Glutamatergic neuron (in vitro differentiated cells): ENCODE measurements around the gene ELANE. TPM values are rescaled to one million over a fixed set of nuclear protein-coding genes. Genes with fewer than 3 reads are reported as not detected.

Experiments
- DNase-seq: peaks from one replicate; pipeline ENCODE4 v3.0.0; 2022
- H3K27ac Mint-ChIP-seq: one replicate; pipeline ENCODE4 v1.8.0; 2020; ENCODE audit warnings: mild to moderate bottlenecking, mixed read lengths, inconsistent platforms; ENCODE audit not compliant: unreplicated experiment
- H3K27me3 Mint-ChIP-seq: one replicate; pipeline ENCODE4 v1.8.0; 2020; ENCODE audit warnings: mild to moderate bottlenecking, moderate library complexity, mixed read lengths, inconsistent platforms; ENCODE audit not compliant: unreplicated experiment
- H3K36me3 Mint-ChIP-seq: one replicate; pipeline ENCODE4 v1.8.0; 2020; ENCODE audit warnings: mild to moderate bottlenecking, mixed read lengths, inconsistent platforms; ENCODE audit not compliant: unreplicated experiment
- H3K4me1 Mint-ChIP-seq: one replicate; pipeline ENCODE4 v1.8.0; 2020; ENCODE audit warnings: mild to moderate bottlenecking, low read depth, mixed read lengths, inconsistent platforms; ENCODE audit not compliant: unreplicated experiment
- H3K4me3 Mint-ChIP-seq: one replicate; pipeline ENCODE4 v1.8.0; 2020; ENCODE audit warnings: mild to moderate bottlenecking, mixed read lengths, inconsistent platforms; ENCODE audit not compliant: unreplicated experiment
- H3K9me3 Mint-ChIP-seq: one replicate; pipeline ENCODE4 v1.8.0; 2020; ENCODE audit warnings: mild to moderate bottlenecking, moderate library complexity, mixed read lengths, inconsistent platforms; ENCODE audit not compliant: unreplicated experiment
- total RNA-seq: library from RNA; stranded (reverse); fragmentation: NEBNext Ultra II Directional; extraction: Animal tissue kit (Norgen Biotek cat#: 25700); gene quantifications from one replicate; pipeline ENCODE4 v1.2.1, GENCODE V29; 2021; ENCODE audit not compliant: unreplicated experiment
- TF ChIP-seq, protein P1 (sequence below): fragments of 200-600 bp; sonication (generic); IDR thresholded peaks from one replicate; pipeline ENCODE4 v1.5.0; 2021; ENCODE audit not compliant: partially characterized antibody, unreplicated experiment

The ELANE gene
- total RNA-seq, 1 donor from 2014 or later: not detected

DNA sequence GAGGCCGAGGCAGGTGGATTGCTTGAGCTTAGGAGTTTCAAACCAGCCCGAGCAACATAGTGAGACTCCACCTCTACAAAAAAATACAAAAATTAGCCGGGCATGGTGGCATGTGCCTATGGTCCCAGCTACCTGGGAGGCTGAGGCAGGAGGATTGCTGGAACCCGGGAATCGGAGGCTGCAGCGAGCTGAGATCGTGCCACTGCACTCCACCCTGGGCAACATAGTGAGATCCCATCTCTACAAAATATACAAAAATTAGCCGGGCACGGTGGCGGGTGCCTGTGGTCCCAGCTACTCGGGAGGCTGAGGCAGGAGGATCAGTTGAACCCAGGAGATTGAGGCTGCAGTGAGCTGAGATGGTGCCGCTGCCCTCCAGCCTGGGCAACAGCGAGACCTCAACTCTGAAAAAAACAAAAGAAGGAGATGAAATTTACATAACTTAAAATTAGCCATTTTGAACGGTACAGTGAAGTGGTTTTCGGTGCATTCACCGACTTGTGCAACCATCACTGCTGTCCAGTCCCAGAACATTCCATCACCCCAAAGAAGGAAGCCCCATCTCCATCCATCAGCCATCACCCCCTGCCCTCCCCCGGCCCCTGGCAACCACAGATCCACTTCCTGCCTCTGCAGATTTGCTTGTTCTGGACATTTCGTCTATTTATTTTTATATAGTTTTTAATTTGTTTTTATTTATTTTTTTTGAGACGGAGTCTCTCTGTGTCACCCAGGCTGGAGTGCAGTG lies 26.0 kb upstream of the ELANE start:
- Mint-ChIP-seq H3K9me3 (peaks cover 7% of the 10 kb centered on the region), H3K27ac (no peak overlapping the region), H3K27me3 (peaks cover 4% of the 10 kb centered on the region), H3K36me3 (no peaks in the 10 kb centered on the region), H3K4me3 (no peak overlapping the region), H3K4me1 (peaks cover 3% of the 10 kb centered on the region)
- TF ChIP-seq, protein P1, sequence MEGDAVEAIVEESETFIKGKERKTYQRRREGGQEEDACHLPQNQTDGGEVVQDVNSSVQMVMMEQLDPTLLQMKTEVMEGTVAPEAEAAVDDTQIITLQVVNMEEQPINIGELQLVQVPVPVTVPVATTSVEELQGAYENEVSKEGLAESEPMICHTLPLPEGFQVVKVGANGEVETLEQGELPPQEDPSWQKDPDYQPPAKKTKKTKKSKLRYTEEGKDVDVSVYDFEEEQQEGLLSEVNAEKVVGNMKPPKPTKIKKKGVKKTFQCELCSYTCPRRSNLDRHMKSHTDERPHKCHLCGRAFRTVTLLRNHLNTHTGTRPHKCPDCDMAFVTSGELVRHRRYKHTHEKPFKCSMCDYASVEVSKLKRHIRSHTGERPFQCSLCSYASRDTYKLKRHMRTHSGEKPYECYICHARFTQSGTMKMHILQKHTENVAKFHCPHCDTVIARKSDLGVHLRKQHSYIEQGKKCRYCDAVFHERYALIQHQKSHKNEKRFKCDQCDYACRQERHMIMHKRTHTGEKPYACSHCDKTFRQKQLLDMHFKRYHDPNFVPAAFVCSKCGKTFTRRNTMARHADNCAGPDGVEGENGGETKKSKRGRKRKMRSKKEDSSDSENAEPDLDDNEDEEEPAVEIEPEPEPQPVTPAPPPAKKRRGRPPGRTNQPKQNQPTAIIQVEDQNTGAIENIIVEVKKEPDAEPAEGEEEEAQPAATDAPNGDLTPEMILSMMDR: no peak
- DNase-seq: no peak

DNA sequence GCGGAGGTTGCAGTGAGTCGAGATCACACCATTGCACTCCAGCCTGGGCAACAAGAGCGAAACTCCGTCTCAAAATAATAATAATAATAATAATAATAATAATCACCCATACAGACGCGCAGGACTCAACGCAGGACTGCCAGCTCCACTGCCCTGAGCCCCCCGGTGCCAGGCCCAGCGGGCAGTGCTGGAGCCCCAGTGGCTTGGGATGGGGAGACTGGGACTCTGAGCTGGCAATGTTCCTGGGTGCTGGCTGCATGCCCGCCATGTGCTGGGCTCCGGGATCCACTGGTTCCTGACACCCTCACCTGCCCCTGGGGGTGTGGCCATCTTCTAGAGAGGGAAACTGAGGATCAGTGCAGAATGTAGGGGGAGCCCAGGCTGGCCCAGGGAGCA lies 24.8 kb upstream of the ELANE start:
- Mint-ChIP-seq H3K36me3 (no peaks in the 10 kb centered on the region), H3K4me1 (peaks cover 3% of the 10 kb centered on the region), H3K4me3 (no peak overlapping the region), H3K27me3 (peaks cover 4% of the 10 kb centered on the region), H3K9me3 (peaks cover 7% of the 10 kb centered on the region), H3K27ac (no peak overlapping the region)
- DNase-seq: no peak
- TF ChIP-seq, protein P1: no peak

DNA sequence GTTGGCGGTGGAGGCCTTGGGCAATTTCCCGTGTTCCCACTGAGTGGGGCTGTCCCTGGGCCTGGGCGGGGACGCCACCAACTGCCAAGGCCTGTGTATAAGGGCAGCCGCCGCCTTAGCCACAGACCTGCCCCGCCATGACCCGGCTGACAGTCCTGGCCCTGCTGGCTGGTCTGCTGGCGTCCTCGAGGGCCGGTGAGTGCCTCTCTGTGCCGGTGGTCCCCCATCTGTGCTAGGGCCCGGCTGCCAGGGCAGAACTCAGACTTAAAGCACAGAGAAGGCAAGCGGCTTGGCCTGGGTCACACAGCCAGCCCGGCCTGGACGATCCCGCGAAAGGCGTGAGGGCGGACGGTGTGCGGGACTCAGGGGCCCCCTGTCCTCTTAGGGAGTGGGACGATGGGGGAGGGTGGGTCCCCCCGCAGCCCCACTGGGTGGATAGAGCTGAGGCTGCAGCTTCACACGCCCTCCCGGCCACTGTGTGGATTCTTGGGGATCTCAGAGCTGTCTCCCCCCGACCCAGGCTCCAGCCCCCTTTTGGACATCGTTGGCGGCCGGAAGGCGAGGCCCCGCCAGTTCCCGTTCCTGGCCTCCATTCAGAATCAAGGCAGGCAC lies 24.3 kb upstream of the ELANE start, which contains the start of gene AZU1:
AZU1 (plus strand) TSS at position 128 of the 612 bp plus-strand sequence; CDS start at position 138, 10 bp downstream.
- Mint-ChIP-seq H3K4me1 (peaks cover 3% of the 10 kb centered on the region), H3K4me3 (no peak within 1 kb of the TSS), H3K27me3 (peaks cover under 1% of the 10 kb centered on the region), H3K36me3 (no peaks in the 10 kb centered on the region), H3K9me3 (peaks cover 4% of the 10 kb centered on the region), H3K27ac (no peak within 1 kb of the TSS)
- TF ChIP-seq, protein P1: no peak
- no peak for DNase-seq

DNA sequence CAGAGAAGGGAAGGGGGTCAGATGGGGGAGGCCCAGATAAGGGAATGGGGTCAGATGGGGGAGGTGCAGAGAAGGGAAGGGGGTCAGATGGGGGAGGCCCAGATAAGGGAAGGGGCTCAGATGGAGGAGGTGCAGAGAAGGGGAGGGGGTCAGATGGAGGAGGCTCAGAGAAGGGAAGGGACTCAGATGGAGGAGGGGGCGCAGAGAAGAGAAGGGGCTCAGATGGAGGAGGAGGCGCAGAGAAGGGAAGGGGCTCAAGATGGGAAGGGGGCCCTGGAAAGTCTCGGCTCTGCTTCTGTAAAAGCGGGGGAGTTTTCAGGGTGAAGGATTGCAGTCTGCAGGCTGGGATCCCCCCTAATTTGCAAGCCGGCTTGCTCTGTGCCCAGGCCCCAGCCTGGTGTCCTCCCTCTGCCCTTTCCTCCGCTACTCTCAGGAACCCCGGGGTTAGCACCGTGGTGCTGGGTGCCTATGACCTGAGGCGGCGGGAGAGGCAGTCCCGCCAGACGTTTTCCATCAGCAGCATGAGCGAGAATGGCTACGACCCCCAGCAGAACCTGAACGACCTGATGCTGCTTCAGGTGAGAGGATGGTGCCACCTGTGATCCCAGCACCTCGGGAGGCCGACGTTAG lies 22.9 kb upstream of the ELANE start:
- TF ChIP-seq, protein P1: no peak
- no peaks in the 10 kb centered on the region for H3K4me1 Mint-ChIP-seq
- H3K36me3 Mint-ChIP-seq: no peaks in the 10 kb centered on the region

More for the DNA sequence above, 22.9 kb upstream of the ELANE start:
- Mint-ChIP-seq H3K4me3 (no peak overlapping the region), H3K27me3 (peaks cover under 1% of the 10 kb centered on the region), H3K9me3 (no peaks in the 10 kb centered on the region), H3K27ac (no peak overlapping the region)
- DNase-seq: no peak
